Measurements from ENCODE around the gene PTPN3. TPM values are rescaled to one million over a fixed set of nuclear protein-coding genes. Genes with fewer than 3 reads are reported as not detected.

PTPN3 gene
- total RNA-seq, 1 experiment from 2014 or later, result 10.3 TPM

DNA sequence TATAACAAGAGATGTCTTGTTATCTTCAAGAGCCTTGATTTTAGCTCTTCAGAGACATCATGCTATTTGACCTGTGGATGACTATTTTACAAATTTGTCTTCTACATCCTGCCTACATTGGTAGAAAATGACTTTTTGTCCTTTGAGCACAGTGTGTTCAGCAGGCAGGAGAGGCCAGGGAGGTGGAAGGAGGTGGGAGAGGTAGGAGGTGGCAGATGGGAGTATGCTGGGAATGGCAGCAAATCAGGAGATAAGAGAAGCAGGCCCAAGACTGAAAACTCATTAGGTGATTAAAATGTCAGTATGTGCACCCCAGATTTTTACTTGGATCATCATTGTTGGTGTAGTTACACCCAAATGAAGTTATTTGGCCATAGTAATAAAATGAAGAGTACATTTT lies 44.1 kb downstream of the PTPN3 start:
- DNase-seq (ENCODE audit: low spot score), result no peak

DNA sequence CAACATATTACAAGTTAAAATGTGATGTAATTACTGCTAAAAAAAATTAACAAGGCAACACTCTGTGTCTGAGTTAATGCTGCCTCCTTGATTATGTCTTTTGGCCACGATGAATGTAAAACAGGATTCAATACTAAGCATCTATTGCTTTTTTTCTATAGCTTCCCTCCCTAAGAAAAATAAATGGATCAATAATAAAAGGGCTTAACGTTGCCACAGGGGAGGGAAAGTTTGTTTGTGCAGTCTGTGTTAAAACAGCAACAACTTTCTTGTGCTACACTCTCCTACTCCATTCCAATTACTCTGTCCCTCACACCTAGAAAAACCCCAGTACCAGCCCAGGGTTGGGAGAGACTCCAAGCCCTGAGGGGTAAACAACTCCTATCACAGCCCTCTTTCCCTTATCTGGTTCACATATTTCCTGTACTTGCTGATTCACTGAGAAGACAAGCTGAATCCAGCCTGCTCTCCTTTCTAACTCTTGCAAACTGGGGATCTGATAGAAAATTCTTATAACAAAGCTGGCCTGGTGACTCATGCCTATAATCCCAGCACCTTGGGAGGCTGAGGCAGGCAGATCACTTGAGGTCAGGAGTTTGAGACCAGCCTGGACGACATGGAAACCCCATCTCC lies 44.8 kb downstream of the PTPN3 start:
- peak; percentile 97 for DNase-seq (ENCODE audit: low spot score)

DNA sequence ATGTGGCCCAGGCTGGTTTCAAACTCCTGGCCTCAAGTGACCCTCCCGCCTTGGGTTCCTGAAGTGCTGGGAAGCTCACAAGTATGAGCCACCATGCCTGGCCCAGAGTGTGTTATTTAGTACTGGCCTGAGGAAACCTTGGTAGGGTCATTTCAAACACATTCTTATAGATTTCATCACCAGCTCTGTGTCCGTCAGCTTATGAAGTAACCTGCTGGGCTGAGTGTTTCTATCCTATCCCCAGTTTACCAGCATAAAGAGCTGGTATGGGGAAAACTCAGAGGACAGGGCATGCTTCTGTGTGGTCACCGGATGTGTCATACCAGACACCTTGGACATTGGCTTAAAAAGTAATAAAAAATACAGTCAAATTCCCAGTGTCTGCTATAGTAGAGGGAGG lies 45.3 kb downstream of the PTPN3 start:
- peak; percentile 92 for DNase-seq (ENCODE audit: low spot score)

DNA sequence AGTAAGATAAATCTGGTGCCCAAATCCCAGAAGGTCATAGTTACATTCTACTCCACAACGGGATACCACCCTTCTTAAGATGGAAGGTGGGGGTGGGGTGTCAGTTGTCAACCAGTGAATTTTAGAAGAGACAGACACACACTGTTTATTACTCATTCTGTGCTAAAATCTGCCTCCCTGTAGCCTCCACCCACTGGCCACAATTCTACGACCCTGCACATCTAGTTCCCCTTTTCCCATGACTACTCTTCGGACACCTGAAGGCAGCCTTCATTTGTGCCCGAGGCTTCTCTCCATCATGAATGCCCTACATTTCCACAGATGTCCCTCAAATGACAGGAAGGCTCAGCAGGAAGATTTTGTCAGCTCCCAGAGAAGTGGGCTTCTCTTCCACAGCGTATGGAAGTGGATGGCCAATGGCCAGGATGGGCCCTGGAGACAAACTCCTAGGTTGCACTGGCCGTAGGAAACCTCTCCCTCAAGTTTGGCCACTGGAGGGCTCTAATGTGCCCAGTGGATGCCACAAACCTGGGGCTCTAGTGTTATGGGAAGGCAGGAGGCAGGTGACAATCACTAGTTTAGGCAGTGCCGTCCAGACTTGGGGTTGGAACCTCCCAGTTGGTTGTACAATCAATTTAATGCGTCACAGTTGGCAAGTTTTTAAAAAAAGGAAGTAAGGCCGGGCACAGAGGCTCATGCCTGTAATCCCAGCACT lies 46.6 kb downstream of the PTPN3 start:
- no peak for DNase-seq (ENCODE audit: low spot score)

DNA sequence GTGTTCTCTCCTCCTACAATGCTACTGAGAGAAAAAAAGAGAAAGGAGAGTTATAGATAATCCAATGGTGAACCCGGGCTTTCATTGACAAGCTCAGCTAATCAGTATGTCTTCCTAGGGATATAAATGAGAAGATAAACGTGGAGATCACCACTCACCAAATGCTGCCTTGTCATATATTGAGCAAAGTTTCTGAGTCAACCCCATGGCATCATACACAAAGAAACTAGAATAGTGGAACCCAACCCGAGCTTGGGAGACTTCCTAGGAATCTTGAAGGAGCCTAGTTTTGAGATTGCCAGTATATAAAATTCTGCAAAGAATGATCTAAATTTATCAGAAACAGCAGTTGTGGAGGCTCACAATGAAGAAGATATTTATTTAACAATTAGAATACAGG lies 47.8 kb downstream of the PTPN3 start:
- no peak for DNase-seq (ENCODE audit: low spot score)

DNA sequence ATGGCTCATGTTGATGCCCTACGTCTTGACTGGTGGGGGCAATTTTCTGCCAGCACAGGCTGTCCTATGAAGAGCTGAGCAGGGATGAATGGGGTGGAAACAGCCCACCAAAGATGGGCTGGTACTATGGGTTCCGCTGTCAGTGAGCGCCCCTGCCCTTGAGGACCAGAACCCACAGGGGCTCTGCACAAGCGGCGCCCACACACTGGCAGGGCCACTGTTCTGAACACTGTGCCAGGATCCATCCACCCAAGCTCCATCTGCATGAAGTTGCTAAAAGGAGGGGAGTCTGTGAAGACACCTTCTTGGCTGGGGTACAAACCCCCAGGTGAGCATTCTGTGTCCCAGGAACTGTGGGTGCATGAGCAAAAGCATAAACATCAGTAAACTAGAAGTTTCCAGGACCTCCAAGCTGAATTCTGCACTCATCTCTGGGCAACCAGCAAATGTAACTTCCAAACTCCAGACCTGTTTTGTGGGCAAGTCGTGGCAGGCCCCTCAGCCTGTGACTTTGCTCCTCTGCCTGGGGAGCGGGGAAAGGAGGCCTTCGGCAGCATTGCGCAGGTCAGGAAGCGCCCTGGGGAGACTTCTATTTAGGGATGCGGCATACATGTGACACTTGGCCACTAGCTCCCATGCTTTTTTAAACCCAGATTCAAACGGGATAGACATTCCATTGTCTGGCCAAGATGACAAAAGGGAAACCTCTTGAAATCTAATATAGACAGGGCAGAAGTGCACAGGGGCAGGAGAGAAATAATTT lies 48.9 kb downstream of the PTPN3 start:
- DNase-seq (ENCODE audit: low spot score), result no peak

DNA sequence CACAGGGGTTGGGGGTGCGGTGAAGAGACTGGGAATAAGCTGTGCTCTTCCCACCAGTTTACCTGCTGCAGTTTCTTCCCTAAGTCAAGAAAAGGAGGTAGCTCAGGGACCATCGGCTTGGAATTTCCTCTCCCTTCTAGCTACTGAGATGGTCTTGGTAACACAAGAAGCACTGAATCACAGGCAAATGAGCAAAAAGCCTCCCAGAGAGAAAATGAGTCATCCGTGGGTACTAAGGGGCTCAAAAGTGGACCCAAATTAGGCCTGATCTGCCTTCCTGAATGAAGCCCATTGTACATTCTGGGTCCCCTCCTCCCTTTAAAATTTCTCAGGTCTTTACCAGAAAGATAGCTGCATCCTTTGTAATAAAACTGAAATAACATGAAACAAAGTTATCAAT lies 49.9 kb downstream of the PTPN3 start:
- DNase-seq (ENCODE audit: low spot score), result peak; percentile 44

DNA sequence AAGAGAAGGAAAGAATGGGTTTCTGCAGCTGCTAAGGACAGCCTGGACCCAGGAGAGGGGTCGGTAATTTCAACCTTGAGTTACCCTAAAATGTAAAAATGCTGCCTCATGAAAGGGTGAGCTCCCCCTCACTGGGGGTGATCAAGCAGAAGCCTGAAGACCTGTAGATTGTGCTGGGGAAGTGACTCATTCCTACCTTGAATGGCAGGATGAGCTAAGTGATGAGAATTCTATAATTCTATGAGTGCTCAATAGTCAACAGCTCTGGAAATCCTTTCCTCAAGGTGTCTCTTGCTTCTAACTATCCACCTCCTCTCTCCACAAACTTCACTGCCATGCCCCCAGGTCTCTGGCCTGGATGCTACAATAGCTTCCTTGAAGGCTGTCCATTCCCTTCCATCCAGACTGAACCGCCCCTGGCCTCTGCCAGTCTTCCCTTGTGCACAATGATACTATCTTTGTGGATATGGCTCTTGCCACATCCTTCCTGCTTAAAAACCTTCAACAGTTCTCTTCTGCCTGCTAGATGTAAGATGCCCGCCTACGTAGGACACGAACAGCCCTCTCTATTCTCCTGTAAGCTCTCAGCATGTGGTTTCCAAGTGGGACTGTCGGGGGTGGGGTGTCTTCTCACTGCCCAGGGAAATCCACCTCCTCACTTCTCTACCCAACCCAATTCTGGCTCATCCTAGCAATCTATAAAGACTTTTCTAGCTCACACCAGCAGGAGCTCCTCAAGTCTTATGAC lies 50.6 kb downstream of the PTPN3 start:
- no peak for DNase-seq (ENCODE audit: low spot score)

DNA sequence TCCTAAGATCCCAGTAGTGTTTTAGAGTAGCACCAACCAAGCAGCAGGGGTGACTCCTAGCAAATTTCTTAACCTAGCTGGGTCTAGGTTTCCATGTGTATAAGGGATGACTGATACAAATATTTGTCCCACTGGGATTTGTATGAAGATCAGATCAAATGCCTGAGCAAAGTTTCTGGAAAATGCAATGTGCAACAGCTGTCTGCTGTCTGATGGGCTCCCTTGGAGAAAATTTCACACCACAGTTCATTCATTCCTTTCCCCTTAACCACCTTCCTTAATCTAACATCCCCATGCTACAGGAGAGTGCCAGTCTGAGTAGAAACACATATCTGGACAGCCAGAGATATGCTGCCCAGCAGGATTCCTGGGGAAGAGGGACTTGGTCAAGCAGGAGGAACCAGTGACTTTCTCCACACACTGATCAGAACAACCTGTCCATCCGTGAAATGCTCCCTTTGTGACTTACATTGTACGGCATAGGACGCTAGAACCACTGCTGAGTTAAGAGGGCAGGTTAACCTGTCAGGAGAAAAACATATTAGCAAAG lies 53.3 kb downstream of the PTPN3 start:
- DNase-seq (ENCODE audit: low spot score), result no peak

DNA sequence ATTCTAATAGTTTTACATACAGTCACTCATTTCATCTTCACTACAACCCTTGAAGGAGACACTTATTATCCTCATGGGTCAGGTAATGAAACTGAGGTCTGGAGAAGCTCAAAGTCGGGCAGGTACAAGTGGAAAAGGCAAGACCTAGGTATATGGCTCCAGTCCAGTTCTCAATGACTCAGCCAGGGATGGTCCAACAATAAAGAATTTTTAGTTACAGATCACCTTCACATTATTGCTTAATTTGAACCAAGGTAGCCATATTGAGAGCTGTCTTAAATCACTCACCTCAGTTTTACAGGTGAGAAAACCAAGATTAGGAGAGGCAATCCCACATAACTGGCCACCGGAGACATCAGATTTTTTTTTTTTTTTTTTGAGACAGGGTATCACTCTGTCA lies 55.4 kb downstream of the PTPN3 start:
- DNase-seq (ENCODE audit: low spot score), result no peak

DNA sequence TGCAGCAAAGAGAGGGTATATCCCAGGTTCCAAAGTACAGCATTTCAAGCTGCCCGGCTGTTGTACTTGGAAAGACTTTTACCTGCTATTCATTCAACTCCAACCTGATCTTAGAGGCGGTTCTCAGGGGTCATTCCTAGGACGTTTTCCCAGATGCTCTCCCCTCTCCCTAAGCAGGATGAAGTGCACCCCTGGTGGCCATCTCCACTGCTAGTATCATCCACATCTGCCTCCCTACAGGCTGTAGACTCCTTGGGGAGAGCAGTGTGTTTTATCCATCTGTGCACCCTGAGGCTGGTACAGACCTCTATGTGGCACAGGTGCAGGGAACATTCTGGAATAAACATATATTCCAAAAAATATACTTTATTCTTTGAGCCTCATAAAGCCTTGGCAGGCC lies 56.8 kb downstream of the PTPN3 start:
- peak; percentile 20 for DNase-seq (ENCODE audit: low spot score)

DNA sequence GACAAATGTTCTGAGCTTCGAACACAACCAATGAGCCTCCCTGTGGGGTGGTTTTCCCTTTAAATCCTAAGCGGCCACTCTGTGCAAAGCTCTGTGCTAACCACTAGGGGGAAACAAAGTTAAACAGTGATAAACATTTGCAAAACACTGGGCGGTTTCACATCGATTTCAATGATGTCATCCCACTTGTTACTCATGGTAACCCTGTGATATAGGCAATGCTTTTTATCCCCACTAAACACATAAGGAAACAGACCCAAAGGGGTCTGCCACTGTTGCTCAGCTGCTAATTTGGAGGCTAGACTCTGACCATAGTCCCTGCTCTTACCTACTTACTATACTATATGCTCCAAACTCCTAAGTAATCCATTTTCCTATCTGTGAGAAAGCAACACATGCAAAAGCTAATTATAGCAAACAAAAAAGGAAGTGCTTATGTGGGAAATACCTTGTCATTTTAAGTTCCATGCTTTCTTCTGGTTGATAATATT lies 57.3 kb downstream of the PTPN3 start:
- peak; percentile 83 for DNase-seq (ENCODE audit: low spot score)

DNA sequence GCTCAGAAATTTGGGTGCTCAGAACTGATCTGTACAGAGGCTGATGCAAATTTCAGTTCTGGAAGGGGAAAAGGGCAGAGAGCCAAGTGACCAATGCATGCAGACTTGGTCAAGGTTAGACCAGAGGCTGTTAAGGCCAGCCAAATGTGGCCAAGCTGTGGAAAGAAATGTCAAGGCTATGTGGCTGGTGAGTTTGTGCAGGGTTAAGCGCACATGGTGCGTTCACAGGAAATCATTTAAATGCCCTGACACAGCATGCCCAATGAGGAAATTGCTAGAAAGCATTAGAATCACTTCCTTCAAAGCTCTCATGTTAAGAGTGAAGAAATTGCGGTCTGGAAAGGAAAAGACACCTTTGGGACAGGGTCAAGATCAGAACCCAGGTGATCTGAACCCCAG lies 58.0 kb downstream of the PTPN3 start:
- DNase-seq (ENCODE audit: low spot score), result no peak

DNA sequence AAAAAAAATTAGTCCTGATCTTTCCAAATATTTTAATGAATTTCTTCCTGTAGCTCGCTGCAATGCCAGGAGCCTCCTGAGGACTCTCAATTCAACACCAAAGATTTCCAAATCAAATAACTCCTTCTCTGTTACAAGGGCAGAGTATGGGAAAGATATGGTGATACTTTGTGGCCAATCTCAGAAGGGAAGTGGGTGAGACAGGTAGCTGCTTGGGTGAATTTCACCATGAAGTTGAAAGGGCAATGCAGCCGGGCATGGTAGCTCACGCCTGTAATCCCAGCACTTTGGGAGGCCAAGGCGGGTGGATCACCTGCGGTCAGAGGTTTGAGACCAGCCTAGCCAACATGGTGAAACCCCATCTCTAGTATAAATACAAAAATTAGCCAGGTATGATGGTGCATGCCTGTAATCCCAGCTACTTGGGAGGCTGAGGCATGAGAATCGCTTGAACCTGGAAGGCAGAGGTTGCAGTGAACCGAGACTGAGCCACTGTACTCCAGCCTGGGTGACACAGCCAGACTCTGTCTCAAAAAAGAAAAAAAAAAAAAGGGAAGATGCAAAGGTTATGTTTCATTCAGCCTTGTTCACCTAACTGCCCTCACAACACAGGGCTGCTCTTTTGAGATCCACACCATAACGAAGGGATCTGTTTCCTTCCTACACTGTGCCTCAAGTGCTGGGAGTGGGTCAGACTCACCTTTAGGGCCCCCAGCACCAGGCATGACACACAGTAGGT lies 58.6 kb downstream of the PTPN3 start:
- no peak for DNase-seq (ENCODE audit: low spot score)

DNA sequence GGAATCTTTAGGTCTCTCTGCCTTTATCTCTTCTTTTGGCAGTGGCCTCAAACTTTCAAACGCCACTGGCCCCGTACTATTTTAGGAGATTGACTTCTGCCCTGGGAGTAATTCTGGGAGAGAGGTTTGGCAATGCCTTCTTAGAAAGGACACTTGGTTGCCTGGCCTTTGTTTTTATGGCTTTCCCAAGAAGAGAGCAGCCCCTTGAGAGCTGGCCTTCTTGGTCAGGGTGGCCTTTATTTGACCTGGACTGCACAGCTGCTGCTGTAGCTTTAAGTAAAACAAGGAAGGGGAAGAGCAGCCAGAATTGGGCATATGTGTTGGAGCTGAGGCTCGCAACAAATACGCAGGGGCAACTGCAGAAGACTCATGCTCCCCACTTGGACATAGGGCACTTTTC lies 60.8 kb downstream of the PTPN3 start:
- DNase-seq (ENCODE audit: low spot score), result no peak

DNA sequence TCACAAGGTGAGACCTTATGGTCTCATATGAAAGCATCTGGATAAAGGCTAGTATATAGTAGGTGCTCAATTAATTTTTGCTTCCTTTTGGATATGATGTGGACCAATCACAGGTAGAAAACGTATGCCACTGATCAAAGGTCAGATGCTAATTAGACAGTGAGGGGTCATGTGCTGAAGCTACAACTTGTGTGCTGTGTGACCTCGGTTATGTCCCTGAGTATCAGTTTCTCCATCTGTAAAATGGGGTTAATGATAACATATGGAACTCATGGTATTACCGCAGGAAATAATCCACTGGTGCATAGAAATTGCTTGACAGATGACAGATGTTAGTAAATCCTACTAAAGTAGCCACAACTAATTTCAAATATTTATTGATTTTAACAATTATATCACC lies 62.0 kb downstream of the PTPN3 start:
- DNase-seq (ENCODE audit: low spot score), result no peak

DNA sequence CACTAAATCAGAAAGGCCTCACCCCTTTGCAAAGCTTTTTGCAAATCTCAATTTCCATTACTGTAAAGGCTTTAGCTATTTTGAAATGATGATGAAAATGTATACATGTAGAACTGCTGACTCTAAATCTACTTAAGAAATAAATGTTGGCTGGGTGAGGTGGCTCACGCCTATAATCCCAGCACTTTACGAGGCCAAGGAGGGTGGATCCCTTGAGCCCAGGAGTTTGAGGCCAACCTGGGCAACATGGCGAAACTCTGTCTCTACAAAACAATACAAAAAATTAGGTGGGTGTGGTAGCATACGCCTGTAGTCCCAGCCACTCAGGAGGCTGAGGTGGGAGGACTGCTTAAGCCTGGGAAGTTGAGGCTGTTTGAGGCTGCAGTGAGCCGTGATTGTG lies 64.6 kb downstream of the PTPN3 start:
- no peak for DNase-seq (ENCODE audit: low spot score)

DNA sequence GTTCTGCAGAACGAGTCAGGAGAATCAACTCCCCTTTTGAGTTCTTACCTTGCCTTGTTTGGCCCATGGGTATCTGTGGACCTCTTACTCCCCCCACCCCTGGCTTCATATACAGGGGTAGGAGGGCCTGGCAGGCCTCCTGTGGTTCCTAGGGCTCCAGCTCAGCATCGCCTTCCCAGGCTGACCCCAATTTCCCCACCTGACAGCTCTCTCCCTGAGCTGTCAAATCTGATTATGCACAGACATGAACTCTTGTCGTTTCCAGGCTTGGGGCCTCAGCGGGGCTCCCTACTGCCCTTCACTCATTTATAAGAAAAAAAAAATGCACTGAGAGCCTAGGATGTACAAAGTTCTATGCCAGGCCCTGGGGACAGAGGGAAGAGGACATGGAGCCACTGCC lies 67.9 kb downstream of the PTPN3 start:
- DNase-seq (ENCODE audit: low spot score), result no peak

DNA sequence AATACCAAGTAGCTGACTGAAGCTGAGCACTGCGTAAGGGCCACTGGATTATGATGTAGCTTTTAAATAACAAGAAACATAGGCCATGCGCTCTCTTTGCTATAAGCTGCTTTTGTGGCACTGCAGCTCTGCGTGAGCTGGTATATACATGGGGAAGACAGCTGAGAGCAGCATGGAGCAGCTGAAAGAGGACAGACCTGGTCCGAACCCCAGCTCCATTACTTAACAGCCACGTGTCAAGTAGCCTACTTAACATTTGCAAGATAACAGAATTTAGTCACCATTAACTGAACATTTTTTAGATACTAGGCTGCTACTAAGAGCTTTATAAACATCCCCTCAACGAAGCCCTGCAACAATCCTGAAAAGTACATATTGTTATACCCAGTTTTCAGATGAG lies 69.3 kb downstream of the PTPN3 start:
- DNase-seq (ENCODE audit: low spot score), result no peak

DNA sequence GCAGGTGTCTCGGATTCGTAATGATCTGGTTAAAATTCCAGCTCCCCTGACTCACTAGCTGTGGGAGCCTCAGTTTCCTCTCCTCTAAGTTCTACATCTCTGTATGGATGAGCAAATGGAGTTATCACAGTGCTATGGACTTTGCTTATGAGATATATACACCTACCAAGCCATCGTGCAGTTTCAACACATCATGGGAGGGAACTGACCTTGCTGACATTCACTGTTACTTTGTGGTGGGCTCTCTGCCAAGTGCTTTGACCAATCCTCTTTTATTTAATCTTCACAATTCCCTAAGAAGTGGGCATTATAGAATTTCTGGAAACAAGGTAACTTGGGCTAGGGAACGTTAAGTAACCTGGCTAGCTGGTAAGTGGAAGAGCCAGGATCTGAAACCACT lies 70.2 kb downstream of the PTPN3 start:
- no peak for DNase-seq (ENCODE audit: low spot score)

Data from A172 (cell line).